Duodenal mucosa (tissue), 2 donors: ENCODE data around the gene SDF2.

Source experiments
- H3K27ac ChIP-seq: one replicate; pipeline ENCODE4 v1.7.0; 2013; ENCODE audit warnings: low read depth, low read length
- H3K27me3 ChIP-seq, 2 donors: one replicate each; pipeline ENCODE4 v1.7.0; 2013; ENCODE audit warnings: low read length in 2 of 2, control low read depth in 1 of 2; ENCODE audit not compliant: insufficient read depth in 2 of 2, control insufficient read depth in 1 of 2
- H3K36me3 ChIP-seq, 2 donors: one replicate each; pipeline ENCODE4 v1.7.0; 2013; ENCODE audit warnings: low read length in 2 of 2, control low read depth in 1 of 2; ENCODE audit not compliant: insufficient read depth in 2 of 2, control insufficient read depth in 1 of 2
- H3K4me1 ChIP-seq, 2 donors: one replicate each; pipeline ENCODE4 v1.7.0; 2013; ENCODE audit warnings: low read length in 2 of 2, control low read depth in 1 of 2; ENCODE audit not compliant: insufficient read depth in 2 of 2, control insufficient read depth in 1 of 2
- H3K4me3 ChIP-seq, 2 donors: one replicate each; pipeline ENCODE4 v1.7.0; 2013; ENCODE audit warnings: low read length in 2 of 2, low read depth in 1 of 2
- H3K9ac ChIP-seq, 2 donors: one replicate each; pipeline ENCODE4 v1.7.0; 2013; ENCODE audit warnings: low read length in 2 of 2, low read depth in 1 of 2
- H3K9me3 ChIP-seq, 2 donors: one replicate each; pipeline ENCODE4 v1.7.0; 2013; ENCODE audit warnings: low read length in 2 of 2, control low read depth in 1 of 2; ENCODE audit not compliant: control insufficient read depth in 1 of 2

SDF2 gene

DNA sequence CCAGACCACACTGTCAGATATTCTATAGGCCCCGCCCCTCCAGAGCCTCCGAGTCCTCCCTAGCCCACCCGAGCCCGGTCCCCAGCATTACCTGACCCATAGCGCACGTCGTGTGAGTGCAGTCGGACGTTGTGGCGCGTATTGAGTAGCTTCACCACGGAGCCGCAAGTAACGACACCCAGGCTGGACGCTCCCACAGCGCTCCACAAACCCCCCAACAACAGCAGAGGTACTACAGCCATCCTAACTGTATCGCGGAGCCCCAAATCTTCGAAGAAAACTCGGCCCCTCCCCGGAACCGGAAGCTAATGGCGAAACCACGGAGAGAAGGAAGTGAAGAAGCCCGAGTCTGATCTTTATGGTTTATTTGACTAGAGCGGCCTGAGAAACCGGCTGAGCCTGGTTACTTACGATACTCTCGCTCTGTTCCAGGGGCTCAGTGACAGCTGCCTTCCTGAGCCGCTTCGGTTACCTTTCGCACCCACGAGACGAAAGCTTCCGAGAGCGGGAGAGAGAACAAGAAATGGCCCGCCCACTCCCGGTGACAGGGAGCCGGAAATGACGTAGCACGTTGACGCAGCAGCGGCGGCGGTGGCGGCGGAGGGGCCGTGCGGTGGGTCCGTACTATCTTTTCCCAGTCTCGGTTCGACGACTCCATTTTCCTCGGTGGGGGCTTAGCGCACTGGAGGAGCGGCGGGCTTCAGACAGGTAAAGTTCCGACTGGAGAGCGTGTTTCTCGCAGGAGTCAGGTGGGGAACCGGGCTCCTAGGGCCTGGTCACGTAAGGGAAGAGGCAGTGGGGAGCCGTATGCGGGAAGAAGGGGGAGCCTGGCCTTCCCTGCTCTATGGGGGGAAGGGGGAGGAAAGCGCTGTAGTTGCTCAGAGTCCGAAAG is at the start of gene SDF2, which contains the start of gene SUPT6H:
SDF2 (minus strand) TSS at position 272 of the 892 bp plus-strand sequence; CDS start at position 242, 30 bp downstream.
SUPT6H (plus strand) TSS at position 571 of the 892 bp plus-strand sequence. CDS start 11,197 bp downstream, outside the sequence.
- Histone ChIP-seq H3K9me3 (no peaks in the 10 kb centered on the region), H3K4me3 (peak within 1 kb of the TSS; percentile 96 to 98), H3K36me3 (peaks cover 0 to 14% of the 10 kb centered on the region in 2 donors), H3K27me3 (no peaks in the 10 kb centered on the region), H3K27ac (peak within 1 kb of the TSS; percentile 95), H3K4me1 (peaks cover 13 to 26% of the 10 kb centered on the region in 2 donors), H3K9ac (peak within 1 kb of the TSS; percentile 96 to 99)

DNA sequence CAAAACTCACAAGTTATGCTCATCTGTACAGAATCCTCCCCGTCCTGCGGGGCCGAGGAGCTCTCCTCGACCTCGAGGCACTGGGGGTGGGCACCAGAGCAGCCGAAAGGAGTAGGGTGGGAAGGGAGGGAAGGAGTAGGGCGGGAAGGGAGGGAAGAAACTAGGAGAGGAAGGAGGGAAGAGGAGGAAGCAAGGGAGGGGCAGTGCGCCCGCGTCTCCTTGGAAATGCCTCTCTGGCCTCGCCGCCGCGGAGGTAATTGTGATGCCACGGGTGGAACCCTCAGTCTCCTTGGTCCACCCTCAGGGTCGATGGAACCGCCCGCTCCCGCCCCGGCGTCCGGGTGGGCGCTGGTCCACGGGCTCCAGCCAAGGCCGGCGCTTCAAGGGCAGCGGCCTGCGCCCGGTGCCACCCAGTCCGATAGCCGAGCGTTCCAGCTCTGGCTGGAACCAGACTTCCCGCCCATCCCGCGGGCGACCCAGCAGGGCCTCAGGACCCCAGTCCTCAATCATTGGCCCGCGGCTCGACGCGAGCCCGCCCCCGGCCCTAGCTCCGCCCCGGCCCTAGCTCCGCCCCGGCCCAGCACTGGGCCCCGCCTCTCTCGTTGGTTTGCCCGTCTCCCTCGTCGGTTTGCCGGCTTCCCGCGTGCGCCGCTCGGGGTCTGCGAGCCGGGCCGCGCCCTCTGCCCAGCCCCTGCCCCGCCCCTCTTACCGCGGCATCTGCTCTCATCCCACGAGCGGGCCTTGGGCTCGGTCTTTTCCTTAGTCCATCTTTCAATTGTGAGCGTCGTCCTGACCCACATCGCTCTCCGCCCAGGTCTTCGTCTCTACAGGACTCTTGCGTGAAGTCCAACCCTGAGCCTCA is 49.4 kb upstream of the SDF2 start:
- Histone ChIP-seq H3K9me3 (no peaks in the 10 kb centered on the region), H3K27ac (peak overlapping the region; percentile 84), H3K4me1 (peaks cover 8 to 21% of the 10 kb centered on the region in 2 donors), H3K27me3 (no peaks in the 10 kb centered on the region), H3K9ac (peak overlapping the region; percentile 50 to 83), H3K4me3 (peak overlapping the region; percentile 64 to 69), H3K36me3 (peaks cover 0 to 8% of the 10 kb centered on the region in 2 donors)

DNA sequence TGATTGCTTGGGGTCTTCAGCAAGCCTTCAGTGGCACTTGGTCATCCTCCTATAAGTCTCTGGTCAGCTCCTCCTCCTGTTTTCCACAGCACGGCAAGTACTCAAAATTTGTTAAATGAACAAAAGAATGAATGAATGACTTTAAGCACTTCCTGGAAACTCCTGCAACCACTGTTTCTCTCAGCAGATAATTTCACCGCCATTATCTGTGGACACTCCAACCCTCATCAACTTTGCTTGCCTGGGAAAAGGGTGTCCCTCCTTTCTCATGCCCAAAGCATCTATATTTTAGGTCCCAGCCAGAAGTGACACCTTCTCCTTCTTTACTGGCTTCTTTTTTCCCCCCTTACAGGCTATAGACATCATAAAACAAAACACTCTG is 45.6 kb upstream of the SDF2 start:
- H3K4me1 ChIP-seq, result peaks cover 12 to 19% of the 10 kb centered on the region in 2 donors
- H3K9me3 ChIP-seq, result no peaks in the 10 kb centered on the region
- no peak overlapping the region for H3K9ac ChIP-seq
- no peak overlapping the region for H3K4me3 ChIP-seq
- H3K27me3 ChIP-seq, result no peaks in the 10 kb centered on the region
- no peak overlapping the region for H3K27ac ChIP-seq
- peaks cover 13 to 24% of the 10 kb centered on the region in 2 donors for H3K36me3 ChIP-seq

GRCh38 chr17:28706471-28707338 is 45.0 kb upstream of the SDF2 start:
- H3K9ac ChIP-seq, result no peak overlapping the region

GRCh38 chr17:28705728-28706334 is 44.1 kb upstream of the SDF2 start:
- Histone ChIP-seq H3K9ac (no peak overlapping the region), H3K27ac (no peak overlapping the region), H3K4me1 (peaks cover 12 to 13% of the 10 kb centered on the region in 2 donors), H3K27me3 (no peaks in the 10 kb centered on the region), H3K4me3 (no peak overlapping the region), H3K36me3 (peaks cover 28 to 39% of the 10 kb centered on the region in 2 donors), H3K9me3 (no peaks in the 10 kb centered on the region)

More at GRCh38 chr17:28706471-28707338, 45.0 kb upstream of the SDF2 start:
- Histone ChIP-seq H3K27me3 (no peaks in the 10 kb centered on the region), H3K4me3 (no peak overlapping the region), H3K27ac (no peak overlapping the region), H3K36me3 (peaks cover 19 to 31% of the 10 kb centered on the region in 2 donors), H3K9me3 (no peaks in the 10 kb centered on the region), H3K4me1 (peaks cover 12 to 16% of the 10 kb centered on the region in 2 donors)

DNA sequence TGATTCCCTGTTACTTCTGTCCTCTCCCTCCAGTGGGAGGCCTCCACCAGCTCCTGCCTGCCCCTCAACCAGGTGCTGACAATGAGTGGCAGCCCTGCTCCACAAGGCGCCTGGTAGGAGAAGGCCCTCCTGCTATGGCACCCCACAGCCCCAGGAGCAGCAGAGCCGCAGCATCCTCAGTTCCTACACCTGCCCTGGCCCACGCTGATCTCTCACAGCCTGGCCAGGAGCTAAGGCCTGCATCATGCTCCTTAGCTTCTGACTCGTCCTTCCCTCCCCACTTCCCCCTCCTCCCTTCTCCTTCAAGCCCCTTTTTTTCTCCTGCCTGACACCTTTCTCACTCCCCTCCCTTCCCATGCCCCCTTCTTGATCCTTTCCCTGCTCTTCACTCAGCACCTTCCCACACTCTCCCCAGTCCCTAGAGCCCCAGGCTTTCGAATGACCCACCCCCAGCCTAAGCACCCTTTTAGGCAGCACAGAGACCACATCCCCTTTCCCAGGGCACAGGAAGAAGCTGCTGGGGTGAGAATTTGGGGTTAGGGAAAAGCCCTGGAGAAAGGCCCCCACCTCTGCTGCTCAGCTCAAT is 43.5 kb upstream of the SDF2 start:
- Histone ChIP-seq H3K9me3 (no peaks in the 10 kb centered on the region), H3K9ac (no peak overlapping the region), H3K4me1 (peaks cover 17 to 18% of the 10 kb centered on the region in 2 donors), H3K4me3 (no peak overlapping the region), H3K27ac (no peak overlapping the region), H3K27me3 (no peaks in the 10 kb centered on the region), H3K36me3 (peaks cover 34 to 46% of the 10 kb centered on the region in 2 donors)

- H3K27me3 ChIP-seq, result no peaks in the 10 kb centered on the region
- peaks cover 43 to 54% of the 10 kb centered on the region in 2 donors for H3K36me3 ChIP-seq
- no peak overlapping the region for H3K27ac ChIP-seq
- H3K4me3 ChIP-seq, result no peak overlapping the region
- peaks cover 21% of the 10 kb centered on the region in 2 donors for H3K4me1 ChIP-seq
- no peak overlapping the region for H3K9ac ChIP-seq
- H3K9me3 ChIP-seq, result no peaks in the 10 kb centered on the region
Measured at GRCh38 chr17:28704219-28704858, 42.6 kb upstream of the SDF2 start.

DNA sequence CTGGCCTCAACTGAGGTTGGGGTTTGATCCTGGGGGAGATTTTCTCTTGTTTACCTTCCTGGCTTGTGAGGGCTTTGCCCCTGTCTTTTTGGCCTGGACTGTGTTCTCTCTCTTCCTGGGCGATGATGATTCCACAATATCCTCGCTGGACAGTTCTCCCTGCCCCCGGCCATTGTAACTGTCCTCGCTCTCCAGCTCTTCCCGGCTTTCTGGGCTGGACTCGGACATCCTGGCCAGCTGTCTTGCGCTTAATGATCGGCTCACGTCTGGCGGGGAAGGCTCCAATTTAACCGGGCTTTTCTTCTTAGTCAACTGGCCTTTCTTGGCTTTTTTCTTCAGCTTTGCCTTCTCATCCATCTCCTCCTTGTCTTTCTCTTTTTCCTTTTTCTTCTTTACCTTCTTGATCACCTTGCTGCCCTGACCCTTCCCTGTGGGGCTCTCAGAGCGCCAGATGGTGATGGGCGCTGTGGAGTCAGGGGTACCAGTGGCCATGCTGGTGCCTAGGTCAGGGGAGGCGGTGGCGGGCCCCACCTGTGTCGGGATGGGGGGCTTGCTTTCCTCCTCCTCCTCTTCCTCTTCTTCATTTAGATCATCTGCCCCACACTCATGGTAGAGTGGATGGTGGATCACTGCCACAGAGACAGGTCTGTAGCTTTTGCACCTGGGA is 42.0 kb upstream of the SDF2 start:
- H3K36me3 ChIP-seq, result peaks cover 49 to 61% of the 10 kb centered on the region in 2 donors
- H3K4me1 ChIP-seq, result peaks cover 27 to 28% of the 10 kb centered on the region in 2 donors
- H3K9ac ChIP-seq, result no peak overlapping the region
- H3K9me3 ChIP-seq, result no peaks in the 10 kb centered on the region
- H3K4me3 ChIP-seq, result no peak overlapping the region
- H3K27ac ChIP-seq, result no peak overlapping the region
- no peaks in the 10 kb centered on the region for H3K27me3 ChIP-seq
